HT-29 (cell line): ENCODE results near the gene AGR2. TPM values are rescaled to one million over a fixed set of nuclear protein-coding genes. Genes with fewer than 3 reads are reported as not detected.

ENCODE experiments used
- DNase-seq: peaks from one replicate; pipeline ENCODE4 v3.0.0-alpha.2; 2015; ENCODE audit warnings: low spot score
- total RNA-seq: library from RNA; depleted of rRNA; stranded (reverse); fragments of >200 nt; shearing (Covaris generic); gene quantifications from 2 replicates; pipeline ENCODE4 v1.2.3, GENCODE V29; 2014

The AGR2 gene
- total RNA-seq, 1 experiment from 2014 or later = 215 TPM

DNA sequence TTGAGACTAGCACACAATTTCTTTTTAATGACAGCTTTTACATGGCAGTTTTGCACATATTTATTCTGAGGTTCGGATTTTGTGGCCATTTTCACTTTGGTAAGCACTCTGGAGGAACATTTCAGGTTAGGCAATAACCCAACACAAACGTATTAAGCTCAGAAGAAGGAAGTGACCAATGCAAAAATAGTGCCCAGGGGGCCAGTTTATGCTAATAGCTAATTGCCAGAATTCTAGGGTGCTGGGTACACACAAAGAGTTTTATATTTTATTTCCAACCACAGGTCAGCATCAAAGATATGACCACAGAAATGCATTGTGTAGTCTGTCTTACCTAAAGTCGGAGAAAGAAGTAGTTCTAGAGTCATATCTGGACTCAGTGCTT lies 8.4 kb upstream of the AGR2 start:
- DNase-seq = no peak

DNA sequence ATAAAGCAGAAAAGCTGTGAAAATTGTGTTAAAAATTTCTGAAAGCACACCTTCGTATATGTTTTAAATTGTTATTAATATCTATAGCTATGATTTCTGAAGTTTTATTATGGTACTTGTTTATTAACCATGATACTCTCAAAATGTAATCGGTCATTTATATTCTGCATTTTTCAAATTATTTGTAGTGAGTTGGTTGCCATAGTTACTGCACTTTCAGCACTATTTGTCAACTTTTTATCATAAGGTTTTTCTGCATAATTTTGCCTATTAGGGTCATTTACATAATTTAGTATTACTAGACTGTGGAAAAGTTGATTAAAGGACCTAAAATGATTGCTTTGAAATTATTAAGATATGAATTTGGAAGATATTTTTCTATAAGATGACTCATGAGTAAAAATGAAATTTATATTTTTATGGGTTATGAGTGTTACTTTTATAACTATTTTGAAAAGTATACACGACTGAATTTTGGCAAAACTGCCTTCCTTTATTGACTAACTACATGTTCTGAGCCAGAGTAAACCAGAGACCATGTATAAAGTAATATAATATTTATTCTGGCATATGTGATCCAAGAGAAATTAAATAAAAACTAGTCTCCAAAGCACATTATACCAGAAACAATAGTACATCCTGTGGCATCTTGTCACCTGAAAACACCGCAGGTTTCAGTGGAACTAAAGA lies 7.9 kb upstream of the AGR2 start:
- DNase-seq = no peak

DNA sequence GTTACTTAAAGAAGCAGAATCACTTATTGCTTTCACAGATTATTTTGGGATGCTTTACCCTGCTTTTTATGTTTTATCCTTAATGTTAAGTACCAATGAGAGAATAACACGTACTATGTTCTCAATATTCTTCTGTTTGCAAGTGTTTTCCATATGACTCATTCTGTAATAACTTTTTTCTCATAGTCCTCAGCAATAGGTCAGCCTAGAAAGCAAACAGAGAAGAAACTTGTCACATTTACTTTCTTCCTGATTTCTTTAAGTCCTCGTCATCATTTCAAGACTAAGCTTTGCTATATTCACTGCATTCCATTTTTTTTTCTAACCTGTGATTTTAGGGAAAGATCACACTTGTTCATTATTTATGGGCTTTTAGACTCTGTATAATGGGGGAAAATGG lies 6.8 kb upstream of the AGR2 start:
- peak; percentile 76 for DNase-seq

DNA sequence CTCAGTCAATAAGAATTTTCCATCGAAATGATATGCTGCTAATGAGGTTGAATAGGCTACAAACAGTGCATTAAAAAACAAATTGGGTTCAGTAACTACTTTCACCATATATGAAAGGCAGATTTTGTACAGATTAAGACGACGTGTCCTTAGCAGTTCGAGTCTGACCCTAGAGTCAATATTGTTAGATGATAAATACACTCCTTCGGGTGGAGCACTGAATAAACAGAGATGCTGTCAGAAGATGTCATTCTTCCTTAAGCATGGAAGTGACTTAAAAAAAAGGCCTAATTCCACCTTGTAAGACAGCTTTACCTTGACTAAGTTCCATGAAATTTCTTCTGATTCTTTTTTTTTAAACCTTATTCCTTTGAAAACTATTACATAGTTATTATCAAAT lies 5.8 kb upstream of the AGR2 start:
- DNase-seq = peak; percentile 66

DNA sequence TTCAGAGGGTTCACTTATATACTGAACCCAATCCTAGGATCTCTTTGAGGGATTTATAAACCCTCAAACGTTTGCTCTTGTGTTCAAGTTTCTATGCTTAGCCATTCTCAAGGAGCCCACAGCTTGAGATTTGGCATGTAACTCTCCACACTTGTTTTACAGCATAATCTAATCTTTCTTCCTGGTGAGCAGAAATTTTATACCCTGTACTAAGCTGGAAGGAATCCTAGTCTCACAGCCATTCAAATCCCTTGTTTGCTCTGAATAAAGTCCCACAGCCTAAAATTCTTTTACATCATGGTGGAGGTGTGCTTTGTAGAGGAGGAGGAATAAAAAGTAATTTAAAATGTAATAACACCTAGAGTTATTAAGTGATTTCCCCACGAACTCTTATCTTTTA lies 5.3 kb upstream of the AGR2 start:
- DNase-seq = no peak

DNA sequence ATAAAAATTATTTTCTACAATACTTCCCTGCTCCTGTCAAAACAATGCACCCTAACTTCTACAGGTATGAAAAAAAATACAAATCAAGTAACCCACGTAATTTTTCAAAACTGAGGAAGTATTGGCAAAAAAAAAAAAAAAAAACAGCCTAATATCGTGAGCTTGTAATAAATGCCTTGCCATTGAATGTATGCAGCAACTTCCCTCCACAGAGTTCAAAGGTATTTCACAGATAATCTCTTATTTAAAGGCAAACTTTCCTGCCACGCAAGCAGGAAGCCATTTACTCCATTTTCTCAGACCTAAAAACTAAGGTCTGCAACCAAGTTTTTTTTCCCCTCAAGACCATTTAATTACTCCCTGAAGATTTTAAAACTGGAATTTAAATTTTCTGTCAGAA lies 642 bp upstream of the AGR2 start:
- DNase-seq = no peak

DNA sequence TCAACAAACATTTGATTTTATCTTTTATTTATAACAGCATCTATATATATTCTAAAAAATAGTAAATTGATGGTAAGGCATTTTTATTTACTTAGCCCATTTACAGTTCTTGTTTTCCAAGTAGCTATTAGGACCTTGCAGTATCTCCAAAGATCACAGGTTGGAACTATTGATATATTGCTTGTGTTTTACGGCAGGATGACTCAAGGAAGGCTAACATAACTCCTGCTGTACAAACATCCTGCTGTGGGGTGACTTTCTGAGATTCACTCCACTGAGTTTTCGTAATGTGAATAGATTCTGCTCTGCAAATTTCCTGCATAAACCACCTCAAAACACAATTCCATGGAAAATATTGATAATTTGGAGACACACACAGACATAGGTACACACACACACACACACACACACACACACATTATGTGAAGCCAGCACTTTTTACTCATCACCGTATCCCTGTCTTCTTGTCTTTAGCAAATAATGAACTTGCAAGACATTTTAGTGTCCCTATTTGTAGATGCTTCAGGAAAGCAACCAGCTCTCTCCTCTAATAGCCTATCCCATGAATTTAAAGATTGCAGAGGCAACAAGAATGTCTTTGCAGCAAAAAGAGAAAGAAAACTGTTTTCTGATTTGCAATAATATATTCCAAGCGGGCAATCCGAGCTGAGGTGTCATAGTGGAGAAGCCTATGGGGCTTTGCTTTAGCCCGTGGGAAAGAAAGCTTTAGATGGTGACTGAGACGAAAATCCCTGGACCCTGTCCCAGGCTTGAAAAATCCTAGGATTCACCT lies 722 bp downstream of the AGR2 start:
- peak; percentile 77 for DNase-seq

DNA sequence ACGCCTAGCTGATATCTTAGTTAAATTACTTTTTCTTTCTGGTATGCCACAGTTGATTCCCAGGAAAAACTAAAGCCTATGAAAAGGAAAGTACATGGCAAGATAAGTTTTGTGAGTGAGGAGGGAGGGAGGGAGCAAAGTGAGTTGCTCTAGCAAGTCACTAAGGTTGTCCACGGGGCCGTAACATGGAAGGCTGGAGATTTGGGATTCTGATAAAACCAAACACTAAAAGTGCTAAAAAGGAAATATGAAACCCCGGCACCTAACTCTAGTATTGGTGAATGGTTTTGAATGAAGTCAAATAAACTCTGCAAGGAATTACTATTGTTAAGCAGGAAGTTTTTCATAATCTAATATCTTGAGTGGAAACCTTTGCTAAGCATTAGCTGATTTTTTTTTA lies 1.7 kb downstream of the AGR2 start:
- DNase-seq = peak; percentile 54

DNA sequence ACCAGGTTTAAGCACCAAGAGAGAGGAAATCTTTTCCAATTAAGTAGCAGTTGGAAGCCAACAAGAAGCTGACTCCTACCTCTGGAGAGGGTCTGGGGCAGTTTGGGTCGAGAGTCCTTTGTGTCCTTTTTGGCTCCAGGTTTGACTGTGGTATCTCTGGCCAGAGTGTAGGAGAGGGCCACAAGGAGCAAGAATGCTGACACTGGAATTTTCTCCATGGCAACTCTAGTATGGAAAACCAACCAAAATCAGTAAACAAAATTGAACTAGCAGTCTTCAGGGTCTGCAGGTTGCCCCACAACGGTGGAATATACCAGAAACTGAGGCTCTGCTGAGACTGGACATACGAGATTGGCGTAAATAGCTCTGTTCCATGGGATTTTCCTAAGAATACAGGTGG lies 3.2 kb downstream of the AGR2 start:
- DNase-seq = no peak

DNA sequence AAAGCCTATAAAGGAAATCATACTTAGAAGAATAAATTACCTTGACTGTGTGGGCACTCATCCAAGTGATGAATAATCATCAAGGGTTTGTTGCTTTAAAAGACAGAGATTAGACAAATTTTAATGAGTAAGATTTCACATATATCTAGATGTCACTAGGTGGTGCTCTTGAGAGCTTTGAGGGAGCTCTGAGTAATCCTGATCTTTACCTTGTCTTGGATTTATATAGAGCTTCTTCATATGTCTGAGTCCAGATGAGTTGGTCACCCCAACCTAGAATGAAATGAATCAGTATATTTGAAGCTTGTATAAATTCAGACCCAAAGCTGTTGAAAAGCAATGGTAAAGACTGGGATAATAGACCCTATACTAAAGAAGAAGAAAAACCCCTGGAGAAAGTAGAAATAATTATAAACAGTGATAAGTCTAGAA lies 3.7 kb downstream of the AGR2 start:
- DNase-seq = peak; percentile 85

DNA sequence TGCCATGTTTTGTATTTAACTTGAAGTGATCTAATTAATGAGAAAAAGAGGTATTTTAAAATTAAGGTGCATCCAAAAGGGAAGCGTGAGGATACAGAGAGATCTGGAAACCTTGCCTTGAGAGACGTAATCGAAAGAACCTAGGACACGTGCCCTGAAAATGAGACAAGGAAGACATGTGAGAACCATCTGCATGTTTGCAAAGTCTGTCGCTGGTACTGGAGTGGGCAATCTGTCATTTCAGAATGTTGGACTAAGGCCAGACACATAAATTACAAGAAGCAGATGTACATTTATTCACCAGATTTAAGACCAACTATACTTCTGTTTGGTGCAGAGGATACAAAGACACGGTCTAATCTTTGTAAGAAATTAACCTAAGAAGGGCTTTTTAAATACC lies 9.2 kb downstream of the AGR2 start:
- DNase-seq = no peak

DNA sequence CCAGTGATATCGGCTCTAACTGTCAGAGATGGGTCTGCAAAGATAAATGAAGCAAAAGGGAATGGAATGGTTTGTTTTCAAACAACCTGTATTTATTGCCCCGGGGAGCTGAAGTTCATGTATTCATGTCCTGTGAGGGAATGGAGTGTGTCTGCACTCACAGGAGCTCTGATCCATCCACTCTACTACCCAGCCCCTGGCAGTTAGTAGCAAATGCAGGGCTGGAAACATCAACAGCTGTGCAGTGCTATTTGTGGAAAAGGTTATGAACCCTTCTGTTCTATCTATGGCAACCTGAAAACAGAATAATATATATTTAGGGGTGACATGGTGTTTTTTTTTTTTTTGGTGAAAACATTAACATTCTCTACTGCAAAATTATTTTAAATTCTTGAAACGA lies 9.8 kb downstream of the AGR2 start:
- DNase-seq = no peak

DNA sequence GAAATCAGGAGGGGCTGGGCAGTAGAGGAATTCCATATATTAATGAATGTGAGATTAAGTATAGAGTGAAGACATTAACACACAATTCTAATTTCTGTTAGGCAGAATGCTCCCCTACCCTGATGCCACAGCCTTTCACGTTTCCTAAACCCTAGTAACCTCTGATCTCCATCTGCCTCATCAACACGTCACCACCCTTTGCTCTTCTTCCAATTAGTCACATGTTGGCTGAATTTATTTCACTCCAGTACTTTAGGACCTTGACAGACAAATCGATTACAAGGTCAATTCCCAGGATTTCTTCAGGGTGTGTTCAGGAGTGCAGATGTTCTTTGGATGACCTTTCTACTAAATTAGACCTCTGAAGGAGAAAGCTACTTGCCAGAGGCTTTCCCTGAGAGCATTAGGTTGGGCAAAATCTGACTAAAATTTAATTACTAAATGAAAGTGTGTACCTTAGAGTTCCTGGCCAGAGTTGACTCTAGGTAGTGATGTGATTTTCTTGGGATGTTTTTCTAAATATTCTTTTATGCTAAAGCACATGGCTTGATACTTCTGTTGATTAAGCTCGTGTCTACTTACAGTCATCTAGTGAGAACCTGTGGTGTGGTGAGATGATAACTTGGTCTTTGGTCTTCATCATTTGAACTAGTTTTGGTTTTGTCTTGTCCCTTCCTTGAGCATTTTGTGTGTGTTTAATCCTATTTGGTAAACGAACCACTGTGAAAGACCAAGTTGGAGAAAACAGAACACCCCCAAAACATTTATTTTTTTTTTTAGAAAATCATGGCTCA lies 12.7 kb downstream of the AGR2 start:
- no peak for DNase-seq

DNA sequence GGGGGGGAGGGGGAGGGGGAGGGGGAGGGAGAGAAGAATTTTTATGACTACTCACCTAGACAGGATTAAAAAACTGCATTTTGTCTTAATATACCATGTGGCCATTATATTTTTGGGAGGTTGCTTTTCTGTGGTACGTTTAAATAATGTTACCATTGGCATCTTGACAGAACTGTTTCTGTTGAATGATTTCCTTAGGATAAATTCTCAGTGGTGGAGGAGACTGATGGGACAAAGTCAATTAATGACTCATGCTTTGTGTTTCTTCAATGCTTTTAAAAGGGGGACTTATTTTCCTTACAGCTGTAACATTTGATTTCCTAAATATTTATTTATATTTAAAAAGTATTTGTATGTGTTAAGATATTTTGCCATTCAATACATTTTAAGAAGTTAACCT lies 13.7 kb downstream of the AGR2 start:
- no peak for DNase-seq

DNA sequence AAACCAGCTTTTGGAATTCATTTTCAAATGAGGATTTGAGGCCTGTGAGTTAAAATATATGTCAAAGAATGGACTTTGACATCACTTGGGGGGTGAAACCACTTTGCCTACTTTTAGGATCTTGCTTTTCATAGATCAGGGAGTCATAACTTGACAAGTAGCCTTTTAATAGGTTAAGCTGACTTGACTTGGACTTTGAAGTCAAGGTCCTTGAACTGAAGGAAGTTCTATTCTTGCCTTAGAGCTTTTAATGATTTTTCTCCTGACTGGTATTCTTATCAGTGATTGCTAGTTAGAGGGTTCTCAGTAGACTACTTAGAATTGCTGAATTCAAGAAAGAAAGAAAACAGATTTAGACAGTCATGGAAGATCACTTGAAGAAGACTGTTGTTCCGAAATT lies 17.7 kb downstream of the AGR2 start:
- DNase-seq = no peak

DNA sequence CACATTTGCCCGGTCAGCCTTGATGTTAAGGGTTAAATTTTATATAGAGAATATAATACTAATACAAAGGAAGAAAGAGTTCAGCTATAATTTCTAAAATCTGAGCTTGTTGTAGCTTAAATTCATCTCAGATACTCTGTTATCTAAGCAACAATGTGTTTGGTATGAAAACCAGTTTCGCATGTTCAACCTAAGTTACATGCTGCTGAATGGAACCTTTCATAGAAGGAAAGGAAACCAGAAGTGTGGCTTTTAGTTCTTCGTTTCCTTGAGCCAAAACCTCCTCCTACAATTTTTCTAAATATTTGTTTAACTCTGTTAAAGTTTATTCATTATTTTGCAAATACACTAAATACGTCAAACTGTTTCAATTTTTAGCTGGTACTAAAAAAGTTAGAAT lies 18.5 kb downstream of the AGR2 start:
- no peak for DNase-seq

DNA sequence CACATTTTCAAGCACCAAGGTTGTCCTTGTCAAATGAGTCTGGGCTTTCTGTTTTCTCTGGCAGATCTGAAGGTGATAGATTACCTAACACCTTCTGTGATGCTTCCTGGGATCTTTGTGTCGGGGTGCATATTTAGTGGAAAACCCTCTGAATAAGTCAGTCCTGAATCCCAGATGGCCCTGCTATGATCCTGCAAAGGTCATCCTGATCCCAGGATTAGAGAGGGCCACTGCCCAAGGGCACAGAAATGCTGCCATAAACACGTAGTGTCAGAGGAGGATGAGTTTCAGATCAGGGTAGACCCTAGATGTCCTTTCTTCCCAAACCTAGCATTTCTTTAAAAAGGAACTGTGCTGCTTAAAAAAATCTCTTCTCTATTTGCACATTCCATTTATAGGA lies 19.0 kb downstream of the AGR2 start:
- DNase-seq = no peak

DNA sequence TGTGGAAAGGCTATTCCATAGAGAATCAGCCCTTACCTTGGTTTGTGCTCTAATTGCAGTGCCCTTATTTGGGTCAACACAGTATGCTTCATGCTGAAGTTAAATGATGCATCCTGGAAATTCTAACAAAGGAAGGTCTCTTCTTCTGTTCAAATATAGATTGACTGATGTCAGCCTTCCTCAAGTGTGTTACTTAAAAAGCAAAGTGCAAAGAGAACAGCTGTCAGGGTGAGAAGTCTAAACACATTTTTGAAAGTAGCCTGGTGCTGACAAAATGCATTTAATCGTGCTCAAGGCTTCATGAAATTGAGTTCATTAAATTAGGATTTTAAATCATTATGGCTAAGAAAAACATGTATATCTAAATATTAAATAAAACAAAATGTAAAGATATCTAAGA lies 19.5 kb downstream of the AGR2 start:
- DNase-seq = no peak

DNA sequence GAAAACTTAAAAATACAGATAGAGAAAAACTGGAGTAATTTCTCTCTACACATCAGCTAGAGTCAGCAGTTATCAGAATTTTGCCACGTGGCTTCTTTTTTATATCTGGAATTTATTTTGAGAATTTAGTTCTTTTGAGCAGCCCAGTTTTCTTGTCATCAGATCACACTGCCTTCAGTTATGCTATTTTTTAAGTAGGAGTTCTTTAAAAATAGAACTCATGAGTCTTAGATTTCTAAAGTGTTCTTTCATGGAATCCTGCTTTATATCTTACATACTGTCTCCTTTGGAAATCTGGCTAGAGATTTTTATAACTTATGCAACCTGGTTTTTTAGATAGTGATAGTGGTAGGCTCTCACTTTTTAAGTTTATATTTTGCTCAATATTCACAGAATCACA lies 24.2 kb downstream of the AGR2 start:
- no peak for DNase-seq

DNA sequence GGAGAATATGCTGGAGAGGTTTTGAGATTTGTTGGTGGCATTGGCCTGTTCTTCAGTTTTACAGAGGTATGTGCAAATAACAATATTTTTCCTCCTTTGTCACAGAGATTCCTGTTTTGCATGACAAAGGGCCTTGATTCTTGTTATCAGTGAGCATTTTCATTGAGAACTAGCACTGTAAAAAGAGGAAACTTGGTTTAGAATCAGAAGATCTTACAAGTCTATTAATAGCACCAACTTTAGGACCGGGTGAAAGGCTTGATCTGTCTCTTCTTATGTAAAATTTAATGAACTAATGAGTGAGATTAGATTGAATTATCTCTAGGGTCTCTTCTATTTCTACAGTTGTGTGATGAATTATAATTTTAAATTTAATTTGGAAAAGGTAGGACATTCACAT lies 25.7 kb downstream of the AGR2 start:
- no peak for DNase-seq

DNA sequence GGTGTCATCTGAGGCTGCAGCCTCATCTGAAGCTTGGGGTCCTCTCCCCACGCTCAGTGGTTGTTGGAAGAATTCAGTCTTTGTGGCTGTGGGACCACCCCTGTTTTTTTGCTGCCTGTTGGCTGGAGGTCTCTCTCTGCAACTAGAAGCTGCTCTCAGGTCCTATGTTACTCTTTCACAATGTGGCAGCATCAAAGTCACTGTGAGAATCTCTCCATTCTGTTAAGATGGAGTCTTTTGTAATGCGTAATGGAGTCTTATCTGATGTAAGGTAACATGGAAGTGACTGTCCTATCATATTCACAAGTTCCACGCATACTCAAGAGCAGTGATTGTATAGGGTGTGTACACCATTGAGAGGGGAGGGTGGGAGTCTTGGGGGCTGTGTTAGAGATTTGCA lies 26.3 kb downstream of the AGR2 start:
- no peak for DNase-seq

DNA sequence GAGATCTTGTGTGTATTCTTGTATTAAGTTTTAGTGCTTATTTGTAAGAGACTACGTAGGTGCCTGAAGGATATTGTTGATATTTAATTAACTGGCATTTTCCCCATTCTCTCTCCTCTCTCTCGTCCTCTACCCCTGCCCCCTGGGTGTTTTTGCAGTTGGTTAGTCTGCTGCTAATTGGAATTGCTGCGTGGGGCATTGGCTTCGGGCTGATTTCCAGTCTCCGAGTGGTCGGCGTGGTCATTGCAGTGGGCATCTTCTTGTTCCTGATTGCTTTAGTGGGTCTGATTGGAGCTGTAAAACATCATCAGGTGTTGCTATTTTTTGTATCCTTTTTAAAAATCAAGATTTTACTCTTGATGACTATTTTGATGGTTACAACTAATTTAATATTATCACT lies 28.7 kb downstream of the AGR2 start:
- DNase-seq = no peak

DNA sequence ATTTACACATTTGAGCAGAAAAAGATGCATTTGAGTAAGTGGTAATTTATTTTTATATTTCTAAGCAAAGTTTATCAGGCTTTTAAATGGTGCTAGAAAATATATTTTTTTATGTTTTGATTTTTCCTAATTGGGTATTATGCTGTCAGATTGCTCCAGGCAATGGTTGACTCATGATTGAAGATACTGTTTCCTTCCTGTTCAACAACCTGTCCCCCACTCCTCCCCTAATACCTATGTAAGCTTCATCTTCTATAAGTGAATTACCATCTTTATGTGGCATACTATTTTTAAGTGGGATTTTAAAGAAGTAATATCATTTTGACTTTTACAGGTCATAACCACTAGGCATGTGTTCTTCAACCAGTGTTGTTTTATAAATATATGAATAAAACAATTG lies 29.8 kb downstream of the AGR2 start:
- no peak for DNase-seq
